ENCODE results near the gene MYOZ1.

Gene MYOZ1

GRCh38 chr10:73597346-73597745 lies 43.9 kb downstream of the MYOZ1 start:
- no peak for DNase-seq (ENCODE audit: low read depth in 2 of 2)

DNA sequence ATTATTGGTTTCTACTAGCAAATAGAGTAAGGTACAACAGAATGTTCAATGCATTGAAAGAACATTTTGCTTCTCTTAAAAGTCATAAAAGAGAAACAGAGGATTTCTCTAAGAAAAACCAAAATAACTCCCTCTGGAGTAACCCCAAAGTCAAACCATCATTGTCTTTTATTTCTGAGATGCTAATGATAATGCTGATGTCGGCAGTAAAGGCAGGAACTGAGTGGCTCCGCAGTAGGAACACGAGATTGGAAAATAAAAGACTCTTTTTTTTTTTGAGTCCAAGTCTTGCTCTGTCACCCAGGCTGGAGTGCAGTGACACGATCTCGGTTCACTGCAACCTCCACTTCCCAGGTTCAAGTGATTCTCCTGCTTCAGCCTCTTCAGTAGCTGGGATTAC lies 47.5 kb downstream of the MYOZ1 start:
- no peak for DNase-seq (ENCODE audit: low read depth in 2 of 2)

GRCh38 chr10:73593110-73593509 lies 48.2 kb downstream of the MYOZ1 start:
- no peak for DNase-seq (ENCODE audit: low read depth in 2 of 2)

- DNase-seq (ENCODE audit: low read depth in 2 of 2) = no peak
These were observed 49.2 kb downstream of the MYOZ1 start for GRCh38 chr10:73591935-73592699.

DNA sequence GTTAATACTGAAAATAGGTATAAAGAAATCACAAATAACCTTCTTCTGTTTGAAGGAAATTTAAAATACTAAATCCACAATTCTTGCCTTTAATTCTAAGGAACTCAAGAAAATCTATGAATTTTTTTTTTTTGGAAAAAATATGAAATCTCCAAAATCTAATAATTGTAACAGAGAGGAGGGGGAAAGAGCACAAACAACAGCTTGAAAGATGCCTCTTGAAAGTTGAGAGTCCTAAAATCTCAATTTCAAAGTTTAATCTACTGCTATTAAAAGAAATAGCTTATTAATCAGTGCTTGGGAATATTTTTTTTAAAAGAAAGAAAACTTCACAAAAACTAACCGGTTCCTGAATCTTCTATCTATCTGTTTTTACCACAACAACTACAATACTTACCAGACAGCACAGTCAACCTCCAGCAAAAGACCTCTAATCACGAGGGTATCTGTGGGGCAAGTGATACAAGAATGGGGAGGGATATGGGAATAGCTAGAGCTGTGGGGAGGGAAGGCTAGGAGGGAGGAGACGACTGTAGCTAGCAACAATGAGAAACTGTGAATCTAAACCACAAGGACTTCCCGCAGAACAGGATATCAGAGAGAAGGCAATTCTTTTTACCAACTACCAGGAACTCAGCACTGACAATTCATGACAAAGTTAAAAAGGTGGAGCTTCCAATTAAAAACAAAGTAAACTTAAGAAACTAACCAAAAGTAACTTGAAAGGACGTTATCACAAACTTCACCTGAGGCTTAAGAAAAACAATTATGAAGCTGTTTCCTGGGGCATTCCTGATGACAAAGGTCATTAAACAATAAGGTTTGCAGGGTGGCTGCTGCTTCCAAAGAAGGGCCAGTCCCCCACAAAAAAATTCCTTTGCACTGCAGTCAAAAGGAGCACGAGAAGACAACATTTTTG lies 50.1 kb downstream of the MYOZ1 start, which contains the start of gene USP54:
Gene USP54, minus strand, starts transcription at position 462 of the 919 bp plus-strand sequence. CDS start 15,684 bp downstream, outside the sequence.
- no peak for DNase-seq (ENCODE audit: low read depth in 2 of 2)

GRCh38 chr10:73589563-73590126 lies 51.6 kb downstream of the MYOZ1 start:
- no peak for DNase-seq (ENCODE audit: low read depth in 2 of 2)

DNA sequence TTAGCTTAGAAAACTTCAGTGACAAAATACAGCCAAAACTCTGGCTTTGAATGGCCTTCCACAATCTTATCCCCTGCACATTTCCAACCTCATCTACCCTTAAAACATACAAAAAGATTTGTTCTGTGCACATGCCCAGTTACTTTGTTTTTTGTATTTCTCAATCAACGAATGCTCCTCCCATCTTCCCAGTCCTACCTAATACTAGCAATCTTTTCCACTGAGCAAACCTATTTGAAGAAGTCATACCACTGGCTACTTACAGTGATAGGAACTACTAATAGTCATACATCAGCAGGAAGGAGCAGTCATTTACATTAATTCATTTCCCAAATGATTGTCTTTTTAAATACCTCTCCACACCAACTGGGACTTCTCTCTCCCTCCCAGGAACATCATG lies 52.6 kb downstream of the MYOZ1 start:
- DNase-seq (ENCODE audit: low read depth in 2 of 2) = no peak

DNA sequence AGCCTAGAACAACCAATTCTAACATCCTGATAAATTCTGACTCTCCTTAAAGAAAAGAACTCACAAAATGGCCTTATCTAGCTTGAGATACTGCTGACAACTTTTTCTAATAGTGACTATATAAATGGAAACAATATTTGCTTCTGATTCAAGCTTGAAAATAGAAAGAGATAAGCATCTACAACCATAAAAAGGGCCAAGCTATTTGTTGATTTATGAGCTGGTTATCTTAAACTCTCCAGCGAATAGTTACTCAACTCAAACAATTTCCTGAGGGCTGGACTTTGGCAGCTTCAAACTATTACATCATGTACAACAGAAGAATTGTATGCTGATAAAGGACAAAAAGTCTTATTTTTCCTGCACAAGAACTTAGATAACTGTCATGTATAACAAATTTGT lies 54.7 kb downstream of the MYOZ1 start:
- DNase-seq (ENCODE audit: low read depth in 2 of 2) = no peak

DNA sequence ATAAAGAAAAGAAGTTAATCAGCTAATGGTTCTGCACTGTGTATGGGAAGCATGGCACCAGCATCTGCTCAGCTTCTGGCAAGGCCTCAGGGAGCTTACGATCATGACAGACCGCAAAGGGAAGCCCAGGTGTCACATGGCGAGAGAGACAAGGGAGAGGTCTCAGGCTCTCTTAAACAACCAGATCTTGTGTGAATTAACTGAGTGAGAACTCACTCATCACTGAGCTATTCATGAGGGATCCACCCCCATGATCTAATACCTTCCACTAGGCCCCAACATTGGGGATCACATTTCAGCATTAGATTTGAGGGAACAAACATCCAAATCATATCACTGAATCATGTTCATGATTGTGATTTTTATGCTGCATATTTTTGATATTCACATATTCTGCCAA lies 55.9 kb downstream of the MYOZ1 start:
- no peak for DNase-seq (ENCODE audit: low read depth in 2 of 2)

- no peak for DNase-seq (ENCODE audit: low read depth in 2 of 2)
These were observed 56.5 kb downstream of the MYOZ1 start for GRCh38 chr10:73584737-73585136.

DNA sequence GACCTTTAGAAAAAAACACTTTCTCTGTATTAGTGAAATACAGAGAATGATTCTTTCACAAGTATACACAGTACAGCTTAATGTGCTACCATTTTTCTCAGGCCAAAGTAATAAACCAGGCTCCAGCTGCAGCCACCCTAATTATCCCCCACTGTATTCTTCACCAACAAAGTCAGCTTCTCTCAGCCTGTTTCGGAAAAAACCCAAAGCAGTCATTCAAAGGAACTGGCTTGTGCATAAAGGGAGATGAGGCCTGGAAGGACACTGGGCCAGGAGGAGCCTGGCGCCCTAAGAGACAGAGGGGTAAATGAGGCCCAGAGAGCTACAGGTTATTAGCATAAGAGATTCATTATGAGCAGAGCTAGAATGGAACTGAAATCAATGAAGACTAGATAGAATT lies 59.4 kb downstream of the MYOZ1 start:
- no peak for DNase-seq (ENCODE audit: low read depth in 2 of 2)
